Skeletal muscle cell (primary cell): ENCODE measurements around the gene PTPN18.
A peak's percentile ranks its signal among the peaks of the same experiment; 100 is the strongest.

Source experiments
- DNase-seq: peaks from one replicate; pipeline ENCODE4 v3.0.0-alpha.2; 2010; ENCODE audit warnings: low read depth
- H3K4me3 ChIP-seq: 2 replicates; pipeline ENCODE4 v1.5.1; 2011; ENCODE audit warnings: low read depth, mild to moderate bottlenecking, control low read depth, low read length, moderate library complexity

Gene PTPN18

GRCh38 chr2:130358420-130359350 is 2.8 kb downstream of the PTPN18 start:
- H3K4me3 ChIP-seq = no peak overlapping the region
- no peak for DNase-seq

- no peak overlapping the region for H3K4me3 ChIP-seq
- DNase-seq = no peak
Measured at GRCh38 chr2:130359466-130359865, 3.6 kb downstream of the PTPN18 start.

GRCh38 chr2:130363479-130363878 is 7.6 kb downstream of the PTPN18 start:
- no peak for DNase-seq
- no peak overlapping the region for H3K4me3 ChIP-seq

- DNase-seq = no peak
- H3K4me3 ChIP-seq = no peak overlapping the region
Measured at GRCh38 chr2:130365075-130365474, 9.2 kb downstream of the PTPN18 start.

GRCh38 chr2:130365963-130366362 is 10.1 kb downstream of the PTPN18 start:
- H3K4me3 ChIP-seq = no peak overlapping the region
- DNase-seq = no peak

GRCh38 chr2:130366720-130367119 is 10.9 kb downstream of the PTPN18 start:
- H3K4me3 ChIP-seq = no peak overlapping the region
- DNase-seq = no peak

GRCh38 chr2:130368786-130369185 is 12.9 kb downstream of the PTPN18 start:
- no peak for DNase-seq
- no peak overlapping the region for H3K4me3 ChIP-seq

GRCh38 chr2:130369311-130369964 is 13.6 kb downstream of the PTPN18 start:
- DNase-seq = no peak
- no peak overlapping the region for H3K4me3 ChIP-seq

GRCh38 chr2:130369965-130370341 is 14.1 kb downstream of the PTPN18 start:
- H3K4me3 ChIP-seq = no peak overlapping the region
- DNase-seq = no peak

GRCh38 chr2:130370490-130370889 is 14.6 kb downstream of the PTPN18 start:
- no peak for DNase-seq
- no peak overlapping the region for H3K4me3 ChIP-seq

- DNase-seq = no peak
- peak overlapping the region; percentile 77 for H3K4me3 ChIP-seq
Measured at GRCh38 chr2:130371723-130372054, 15.8 kb downstream of the PTPN18 start.

- no peak for DNase-seq
- H3K4me3 ChIP-seq = peak overlapping the region; percentile 77
Measured at GRCh38 chr2:130372055-130372832, 16.4 kb downstream of the PTPN18 start.

GRCh38 chr2:130372833-130373807 is 17.3 kb downstream of the PTPN18 start:
- DNase-seq = no peak
- peak overlapping the region; percentile 77 for H3K4me3 ChIP-seq

- no peak for DNase-seq
- H3K4me3 ChIP-seq = peak overlapping the region; percentile 77
Measured at GRCh38 chr2:130373808-130374365, 18.0 kb downstream of the PTPN18 start.

- no peak for DNase-seq
- no peak overlapping the region for H3K4me3 ChIP-seq
Measured at GRCh38 chr2:130374587-130375290, 18.9 kb downstream of the PTPN18 start.

GRCh38 chr2:130375291-130376266 is 19.7 kb downstream of the PTPN18 start:
- no peak overlapping the region for H3K4me3 ChIP-seq
- no peak for DNase-seq
